HCT116 (cell line): Measurements from ENCODE around the gene HGFAC. TPM values are rescaled to one million over a fixed set of nuclear protein-coding genes. Genes with fewer than 3 reads are reported as not detected.

Source experiments
- ATAC-seq: fragments of 200-7000 bp; cut with Tn5 transposase; 2 replicates; pipeline ENCODE4 v1.9.1; 2020; ENCODE audit warnings: mild to moderate bottlenecking, moderate library complexity
- BruUV-seq: library from RNA; stranded (reverse); fragments of 400-500 nt; replicated peaks from 2 replicates; lab custom pipeline; 2021; lab: Mats Ljungman, UMichigan
- CTCF ChIA-PET: fragments of 300-600 bp; sonication (Branson Sonifier 250); formaldehyde crosslinking; loops from one replicate; lab custom pipeline; 2021; ENCODE audit warnings: antibody characterized with exemption; lab: Charles Lee
- POLR2A ChIA-PET: fragments of 300-600, 350-600 bp; sonication (Branson Sonifier 250); formaldehyde crosslinking; loops from one replicate; lab custom pipeline; 2021; ENCODE audit warnings: antibody characterized with exemption; lab: Charles Lee
- RAD21 ChIA-PET, 2 experiments: fragments of 300-600 bp; sonication (Branson Sonifier 250); formaldehyde crosslinking; loops; one replicate each; lab custom pipeline; 2023; ENCODE audit warnings: low total read pairs in 2 of 2; ENCODE audit not compliant: uncharacterized antibody in 2 of 2, unreplicated experiment in 2 of 2, low non-redundant PET in 1 of 2; lab: Charles Lee
- DNase-seq: peaks from one replicate; pipeline ENCODE4 v3.0.0-alpha.2; 2010; ENCODE audit warnings: low read depth, low spot score
- H2AFZ ChIP-seq: fragments of 200-600 bp; shearing (Covaris generic), sonication (generic); 2 replicates; pipeline ENCODE4 v1.6.1; 2017; ENCODE audit warnings: low read depth, mixed run types, mixed read lengths, antibody characterized with exemption, low read length; ENCODE audit not compliant: poor library complexity, severe bottlenecking
- H3K27ac ChIP-seq: 2 replicates; pipeline ENCODE4 v1.5.1; 2012; ENCODE audit warnings: low read depth, low read length
- H3K27me3 ChIP-seq: fragments of 200-600 bp; sonication (generic); 2 replicates; pipeline ENCODE4 v1.6.1; 2016; ENCODE audit warnings: mixed run types, low read length, mixed read lengths; ENCODE audit not compliant: insufficient read depth
- H3K36me3 ChIP-seq, 2 experiments: fragments of 200-500 bp in 1 of 2; fragments of 200-600 bp in 1 of 2; sonication (Bioruptor generic) in 1 of 2; sonication (generic) in 1 of 2; 2 replicates each; pipeline versions ENCODE4 v1.5.1 to v1.6.1; 2014 to 2016; ENCODE audit warnings: low read length in 2 of 2, inconsistent platforms in 1 of 2, mixed read lengths in 1 of 2, mixed run types in 1 of 2; ENCODE audit not compliant: insufficient read depth in 2 of 2, control insufficient read depth in 1 of 2
- H3K4me1 ChIP-seq, 2 experiments: fragments of 200-600 bp in 1 of 2; sonication (generic) in 1 of 2; 2 replicates each; pipeline versions ENCODE4 v1.5.1 to v1.6.1; 2012 to 2017; ENCODE audit warnings: low read length in 2 of 2, inconsistent platforms in 1 of 2, mild to moderate bottlenecking in 1 of 2, mixed read lengths in 1 of 2, mixed run types in 1 of 2, moderate library complexity in 1 of 2; ENCODE audit not compliant: insufficient read depth in 2 of 2, control insufficient read depth in 1 of 2
- H3K4me2 ChIP-seq: fragments of 200-600 bp; sonication (generic); 2 replicates; pipeline ENCODE4 v1.6.1; 2017; ENCODE audit warnings: mixed run types, low read length, mixed read lengths
- H3K4me3 ChIP-seq, 2 experiments: fragments of 200-600 bp in 1 of 2; sonication (generic) in 1 of 2; replicated peaks in 1 of 2; 2 replicates each; pipeline ENCODE4 v1.5.1; 2011 to 2016; ENCODE audit warnings: low read length in 2 of 2, control low read depth in 1 of 2, low read depth in 1 of 2, mild to moderate bottlenecking in 1 of 2, mixed read lengths in 1 of 2, mixed run types in 1 of 2
- H3K79me2 ChIP-seq: fragments of 200-600 bp; sonication (generic); 2 replicates; pipeline ENCODE4 v1.6.1; 2017; ENCODE audit warnings: mild to moderate bottlenecking, mixed run types, low read length, moderate library complexity, mixed read lengths; ENCODE audit not compliant: insufficient read depth
- H3K9ac ChIP-seq: fragments of 200-600 bp; sonication (generic); 2 replicates; pipeline ENCODE4 v1.6.1; 2016; ENCODE audit warnings: low read length, mixed read lengths
- H3K9me2 ChIP-seq: fragments of 200-600 bp; sonication (generic), shearing (Covaris generic); 2 replicates; pipeline ENCODE4 v1.6.1; 2017; ENCODE audit warnings: mixed run types, mild to moderate bottlenecking, moderate library complexity; ENCODE audit not compliant: insufficient read depth
- H3K9me3 ChIP-seq, 2 experiments: fragments of 200-500 bp in 1 of 2; fragments of 200-600 bp in 1 of 2; sonication (Bioruptor generic) in 1 of 2; sonication (generic) in 1 of 2; 2 replicates each; pipeline ENCODE4 v1.6.1; 2014 to 2017; ENCODE audit warnings: low read length in 2 of 2, mixed read lengths in 2 of 2, inconsistent platforms in 1 of 2, low read depth in 1 of 2, mild to moderate bottlenecking in 1 of 2, mixed run types in 1 of 2, moderate library complexity in 1 of 2; ENCODE audit not compliant: control insufficient read depth in 1 of 2, insufficient read depth in 1 of 2
- H4K20me1 ChIP-seq: fragments of 200-600 bp; sonication (generic), shearing (Covaris generic); 2 replicates; pipeline ENCODE4 v1.6.1; 2017; ENCODE audit warnings: mixed run types, mild to moderate bottlenecking, moderate library complexity; ENCODE audit not compliant: insufficient read depth
- CBX3 ChIP-seq: IDR thresholded peaks from 2 replicates; pipeline ENCODE4 v1.6.1; 2012; ENCODE audit warnings: low read depth
- EGR1 ChIP-seq: IDR thresholded peaks from 2 replicates; pipeline ENCODE4 v1.6.1; 2012; ENCODE audit warnings: low read depth
- ELF1 ChIP-seq: IDR thresholded peaks from 2 replicates; pipeline ENCODE4 v1.6.1; 2012; ENCODE audit warnings: low read depth, borderline replicate concordance
- EZH2 ChIP-seq: fragments of 200-600 bp; sonication (generic); IDR thresholded peaks from 2 replicates; pipeline ENCODE4 v1.6.1; 2017; ENCODE audit warnings: antibody characterized with exemption, mixed run types
- EZH2phosphoT487 ChIP-seq: fragments of 200-600 bp; IDR thresholded peaks from 2 replicates; pipeline ENCODE4 v1.6.1; 2018; ENCODE audit warnings: antibody characterized with exemption, borderline replicate concordance
- FOSL1 ChIP-seq: IDR thresholded peaks from 2 replicates; pipeline ENCODE4 v1.6.1; 2012; ENCODE audit warnings: low read depth
- JUND ChIP-seq: IDR thresholded peaks from 2 replicates; pipeline ENCODE4 v1.6.1; 2012
- POLR2A ChIP-seq: IDR thresholded peaks from 2 replicates; pipeline ENCODE4 v1.7.0; 2011; ENCODE audit warnings: borderline replicate concordance; ENCODE audit not compliant: insufficient read depth, insufficient read length; ENCODE audit errors: extremely low read depth
- POLR2AphosphoS5 ChIP-seq: IDR thresholded peaks from 2 replicates; pipeline ENCODE4 v1.6.1; 2011; ENCODE audit warnings: mild to moderate bottlenecking, low read depth, low read length, moderate library complexity
- RAD21 ChIP-seq: IDR thresholded peaks from 2 replicates; pipeline ENCODE4 v1.6.1; 2012; ENCODE audit warnings: low read depth, mild to moderate bottlenecking
- SIN3A ChIP-seq: IDR thresholded peaks from 2 replicates; pipeline ENCODE4 v1.6.1; 2012; ENCODE audit warnings: low read depth
- SRF ChIP-seq: IDR thresholded peaks from 2 replicates; pipeline ENCODE4 v1.6.1; 2012; ENCODE audit warnings: low read depth
- TCF7L2 ChIP-seq: IDR thresholded peaks from 2 replicates; pipeline ENCODE4 v1.7.0; 2011; ENCODE audit warnings: borderline replicate concordance, inconsistent platforms; ENCODE audit not compliant: insufficient read depth, insufficient read length; ENCODE audit errors: extremely low read depth
- ZFX ChIP-seq: fragments of 450-650 bp; IDR thresholded peaks from 2 replicates; pipeline ENCODE4 v1.6.1; 2017
- ZNF274 ChIP-seq: fragments of 200-500 bp; sonication (Bioruptor generic); IDR thresholded peaks from 2 replicates; pipeline ENCODE4 v1.6.1; 2014; ENCODE audit warnings: mild to moderate bottlenecking, low read depth, low read length, inconsistent platforms
- intact Hi-C: fragments of 100-400 bp; cut with micrococcal nuclease; formaldehyde crosslinking; loops from 2 replicates; pipeline ENCODE4 v1.10.0; 2022
- total RNA-seq: library from RNA; stranded (reverse); gene quantifications from one replicate; pipeline ENCODE4 v1.2.1, GENCODE V29; 2021; ENCODE audit not compliant: unreplicated experiment
- TF ChIP-seq, protein P1 (sequence below): IDR thresholded peaks from 2 replicates; pipeline ENCODE4 v1.6.1; 2012
- TF ChIP-seq, protein P2 (sequence below), 3 experiments: fragments of 200-600 bp in 1 of 3; sonication (generic) in 1 of 3; IDR thresholded peaks in 2 of 3; conservative IDR thresholded peaks in 1 of 3; 2 replicates each; pipeline ENCODE4 v1.5.1; 2012 to 2017; ENCODE audit warnings: low read depth in 2 of 3, low read length in 2 of 3, antibody characterized with exemption in 1 of 3, borderline replicate concordance in 1 of 3, control low read depth in 1 of 3, mild to moderate bottlenecking in 1 of 3, mixed read lengths in 1 of 3, mixed run types in 1 of 3, moderate library complexity in 1 of 3; ENCODE audit not compliant: insufficient read depth in 1 of 3
- TF ChIP-seq, protein P3 (sequence below): IDR thresholded peaks from 2 replicates; pipeline ENCODE4 v1.6.1; 2012
- TF ChIP-seq, protein P4 (sequence below): IDR thresholded peaks from 2 replicates; pipeline ENCODE4 v1.6.1; 2011; ENCODE audit warnings: mild to moderate bottlenecking, low read length, moderate library complexity; ENCODE audit not compliant: insufficient replicate concordance; ENCODE audit errors: extremely low read depth

The HGFAC gene
- total RNA-seq, 1 experiment from 2014 or later, result 1.1 TPM

DNA sequence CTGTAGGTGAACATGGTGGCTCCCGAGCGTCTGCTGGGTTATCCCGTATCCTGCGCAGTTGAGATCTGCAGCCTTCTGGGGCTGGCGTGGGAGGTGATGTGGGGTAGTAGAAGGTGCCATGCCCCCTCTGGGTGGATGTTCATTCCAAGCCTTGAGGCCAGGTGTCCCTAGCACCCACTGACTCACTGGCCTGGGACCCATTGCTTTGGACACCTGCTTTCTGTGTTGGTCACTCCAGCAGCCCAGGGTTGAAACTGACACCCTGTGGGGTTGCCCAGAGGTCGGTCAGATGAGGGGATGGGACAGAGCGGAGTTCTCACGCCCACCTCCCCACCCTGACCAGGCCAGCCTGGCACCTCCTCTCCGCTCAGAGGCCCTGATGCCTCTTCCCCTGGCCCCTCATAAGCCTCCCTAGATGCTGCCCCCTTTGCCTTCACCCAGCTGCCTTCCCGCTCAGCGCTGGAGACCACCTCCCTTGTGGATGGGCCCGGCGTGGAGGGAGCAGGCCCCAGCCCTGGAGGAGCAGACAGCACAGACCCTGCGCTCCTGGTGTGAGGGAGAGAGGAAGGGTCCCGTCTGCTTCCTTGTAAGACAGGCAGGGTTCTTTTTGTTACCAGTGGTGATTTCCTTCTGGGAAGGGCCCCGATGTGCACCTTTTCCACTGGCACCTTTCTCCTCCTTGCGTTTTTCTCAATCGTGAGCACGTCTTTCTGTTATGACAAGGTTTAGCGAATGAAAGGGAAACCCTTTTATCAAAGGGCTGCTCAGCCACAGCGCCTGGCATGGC lies 23.3 kb downstream of the HGFAC start:
- H3K9me2 ChIP-seq, result no peaks in the 10 kb centered on the region
- no TSS peak for BruUV-seq

More for the DNA sequence above, 23.3 kb downstream of the HGFAC start:
- Histone ChIP-seq H3K9me3 (peaks cover 0 to 5% of the 10 kb centered on the region in 2 experiments; a peak in 1 of 4 replicates), H3K36me3 (no peaks in the 10 kb centered on the region), H2AFZ (no peak overlapping the region), H4K20me1 (no peaks in the 10 kb centered on the region), H3K79me2 (no peaks in the 10 kb centered on the region), H3K27ac (no peak overlapping the region), H3K4me2 (no peak overlapping the region), H3K4me3 (no peak overlapping the region), H3K9ac (no peak overlapping the region), H3K27me3 (no peaks in the 10 kb centered on the region), H3K4me1 (peaks cover 4 to 10% of the 10 kb centered on the region in 2 experiments; a peak in 2 of 4 replicates)
- ATAC-seq (no peak), DNase-seq (no peak)
- intact Hi-C loops, result no loop called here
- ChIA-PET RAD21 (no interaction called here), POLR2A (no interaction called here), CTCF (no interaction called here)
- TF ChIP-seq SRF (no peak), JUND (no peak), SIN3A (no peak), POLR2A (no peak), EGR1 (no peak), EZH2 (no peak), ZNF274 (no peak), POLR2AphosphoS5 (no peak), EZH2phosphoT487 (no peak), CBX3 (no peak), ELF1 (no peak), RAD21 (no peak), FOSL1 (no peak), TCF7L2 (no peak), ZFX (no peak)
- TF ChIP-seq, protein P1, sequence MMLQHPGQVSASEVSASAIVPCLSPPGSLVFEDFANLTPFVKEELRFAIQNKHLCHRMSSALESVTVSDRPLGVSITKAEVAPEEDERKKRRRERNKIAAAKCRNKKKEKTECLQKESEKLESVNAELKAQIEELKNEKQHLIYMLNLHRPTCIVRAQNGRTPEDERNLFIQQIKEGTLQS, result no peak
- TF ChIP-seq, protein P2, sequence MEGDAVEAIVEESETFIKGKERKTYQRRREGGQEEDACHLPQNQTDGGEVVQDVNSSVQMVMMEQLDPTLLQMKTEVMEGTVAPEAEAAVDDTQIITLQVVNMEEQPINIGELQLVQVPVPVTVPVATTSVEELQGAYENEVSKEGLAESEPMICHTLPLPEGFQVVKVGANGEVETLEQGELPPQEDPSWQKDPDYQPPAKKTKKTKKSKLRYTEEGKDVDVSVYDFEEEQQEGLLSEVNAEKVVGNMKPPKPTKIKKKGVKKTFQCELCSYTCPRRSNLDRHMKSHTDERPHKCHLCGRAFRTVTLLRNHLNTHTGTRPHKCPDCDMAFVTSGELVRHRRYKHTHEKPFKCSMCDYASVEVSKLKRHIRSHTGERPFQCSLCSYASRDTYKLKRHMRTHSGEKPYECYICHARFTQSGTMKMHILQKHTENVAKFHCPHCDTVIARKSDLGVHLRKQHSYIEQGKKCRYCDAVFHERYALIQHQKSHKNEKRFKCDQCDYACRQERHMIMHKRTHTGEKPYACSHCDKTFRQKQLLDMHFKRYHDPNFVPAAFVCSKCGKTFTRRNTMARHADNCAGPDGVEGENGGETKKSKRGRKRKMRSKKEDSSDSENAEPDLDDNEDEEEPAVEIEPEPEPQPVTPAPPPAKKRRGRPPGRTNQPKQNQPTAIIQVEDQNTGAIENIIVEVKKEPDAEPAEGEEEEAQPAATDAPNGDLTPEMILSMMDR (IDR thresholded peaks at IDR 0.05 in 2 of 3, conservative IDR thresholded peaks at IDR 0.05 in 1 of 3; ENCODE audit: borderline replicate concordance in 1 of 3, insufficient read depth in 1 of 3, low read depth in 2 of 3, low read length in 2 of 3), result no peak
- TF ChIP-seq, protein P3, sequence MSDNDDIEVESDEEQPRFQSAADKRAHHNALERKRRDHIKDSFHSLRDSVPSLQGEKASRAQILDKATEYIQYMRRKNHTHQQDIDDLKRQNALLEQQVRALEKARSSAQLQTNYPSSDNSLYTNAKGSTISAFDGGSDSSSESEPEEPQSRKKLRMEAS, result no peak
- TF ChIP-seq, protein P4, sequence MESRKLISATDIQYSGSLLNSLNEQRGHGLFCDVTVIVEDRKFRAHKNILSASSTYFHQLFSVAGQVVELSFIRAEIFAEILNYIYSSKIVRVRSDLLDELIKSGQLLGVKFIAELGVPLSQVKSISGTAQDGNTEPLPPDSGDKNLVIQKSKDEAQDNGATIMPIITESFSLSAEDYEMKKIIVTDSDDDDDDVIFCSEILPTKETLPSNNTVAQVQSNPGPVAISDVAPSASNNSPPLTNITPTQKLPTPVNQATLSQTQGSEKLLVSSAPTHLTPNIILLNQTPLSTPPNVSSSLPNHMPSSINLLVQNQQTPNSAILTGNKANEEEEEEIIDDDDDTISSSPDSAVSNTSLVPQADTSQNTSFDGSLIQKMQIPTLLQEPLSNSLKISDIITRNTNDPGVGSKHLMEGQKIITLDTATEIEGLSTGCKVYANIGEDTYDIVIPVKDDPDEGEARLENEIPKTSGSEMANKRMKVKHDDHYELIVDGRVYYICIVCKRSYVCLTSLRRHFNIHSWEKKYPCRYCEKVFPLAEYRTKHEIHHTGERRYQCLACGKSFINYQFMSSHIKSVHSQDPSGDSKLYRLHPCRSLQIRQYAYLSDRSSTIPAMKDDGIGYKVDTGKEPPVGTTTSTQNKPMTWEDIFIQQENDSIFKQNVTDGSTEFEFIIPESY, result no peak
